Smooth muscle cell (in vitro differentiated cells): ENCODE results near the gene DPYSL3. TPM values are rescaled to one million over a fixed set of nuclear protein-coding genes. Genes with fewer than 3 reads are reported as not detected.

Experiments used
- DNase-seq: peaks from one replicate; lab custom pipeline; 2025; ENCODE audit not compliant: unreplicated experiment; lab: John Stamatoyannopoulos, UW
- H2AFZ ChIP-seq: fragments of 200-600 bp; sonication (generic); 2 replicates; pipeline ENCODE4 v1.6.0; 2016; ENCODE audit warnings: antibody characterized with exemption, low read depth, mild to moderate bottlenecking
- H3F3A ChIP-seq: fragments of 200-600 bp; sonication (generic); 2 replicates; pipeline ENCODE4 v1.6.0; 2017; ENCODE audit warnings: antibody characterized with exemption, low read depth
- H3K27ac ChIP-seq: fragments of 200-600 bp; sonication (generic); 2 replicates; pipeline ENCODE4 v1.5.1; 2016; ENCODE audit warnings: low read depth, mild to moderate bottlenecking
- H3K27me3 ChIP-seq: fragments of 200-600 bp; sonication (generic); 2 replicates; pipeline ENCODE4 v1.6.1; 2016; ENCODE audit warnings: low read depth, mild to moderate bottlenecking
- H3K36me3 ChIP-seq: fragments of 200-600 bp; sonication (generic); 2 replicates; pipeline ENCODE4 v1.5.1; 2016; ENCODE audit warnings: low read depth
- H3K4me1 ChIP-seq: fragments of 200-600 bp; sonication (generic); 2 replicates; pipeline ENCODE4 v1.5.1; 2016; ENCODE audit warnings: low read depth
- H3K4me2 ChIP-seq: fragments of 200-600 bp; sonication (generic); 2 replicates; pipeline ENCODE4 v1.6.0; 2016; ENCODE audit warnings: mild to moderate bottlenecking
- H3K4me3 ChIP-seq: fragments of 200-600 bp; sonication (generic); 2 replicates; pipeline ENCODE4 v1.5.1; 2016; ENCODE audit warnings: mild to moderate bottlenecking
- H3K79me2 ChIP-seq: fragments of 200-600 bp; sonication (generic); 2 replicates; pipeline ENCODE4 v1.6.0; 2016; ENCODE audit warnings: low read depth, mild to moderate bottlenecking
- H3K9ac ChIP-seq: fragments of 200-600 bp; sonication (generic); 2 replicates; pipeline ENCODE4 v1.6.0; 2016; ENCODE audit warnings: low read depth
- H3K9me3 ChIP-seq: fragments of 200-600 bp; sonication (generic); replicated peaks from 2 replicates; pipeline ENCODE4 v1.5.1; 2016; ENCODE audit warnings: low read depth
- H4K20me1 ChIP-seq: fragments of 200-600 bp; sonication (generic); 2 replicates; pipeline ENCODE4 v1.6.0; 2016; ENCODE audit warnings: low read depth
- whole genome bisulfite sequencing: methylation state at CpG from one replicate; pipeline ENCODE4 v1.1.7; 2016; ENCODE audit warnings: low lambda C conversion rate; 5-methylcytosine and 5-hydroxymethylcytosine counted together
- polyA plus RNA-seq: library from polyadenylated mRNA; unstranded; fragments of >200 nt; fragmentation: Nextera tagmentation; extraction: Ambion mirVana; gene quantifications from 2 replicates; pipeline ENCODE4 v1.2.1, GENCODE V29; 2016
- total RNA-seq: library from RNA; depleted of rRNA; stranded (reverse); fragments of >200 nt; gene quantifications from 2 replicates; pipeline ENCODE4 v1.2.3, GENCODE V29; 2014
- TF ChIP-seq, protein P1 (sequence below): fragments of 200-600 bp; sonication (generic); IDR thresholded peaks from 2 replicates; pipeline ENCODE4 v1.5.1; 2017; ENCODE audit warnings: borderline replicate concordance, mild to moderate bottlenecking, antibody characterized with exemption; ENCODE audit not compliant: insufficient read depth, poor library complexity, severe bottlenecking

Gene DPYSL3
- total and polyA plus RNA-seq, 2 experiments from 2014 or later = 65.5 to 124 TPM

GRCh38 chr5:147432323-147432722 lies 77.5 kb downstream of the DPYSL3 start:
- Histone ChIP-seq H3K36me3 (no peaks in the 10 kb centered on the region), H3K27ac (peak overlapping the region; percentile 60), H3K27me3 (no peaks in the 10 kb centered on the region), H2AFZ (no peak overlapping the region), H3K79me2 (peaks cover 78% of the 10 kb centered on the region), H3K4me3 (no peak overlapping the region), H3K9me3 (no peaks in the 10 kb centered on the region), H3K4me2 (peak overlapping the region; percentile 55), H3F3A (peaks cover 33% of the 10 kb centered on the region), H3K4me1 (peaks cover 65% of the 10 kb centered on the region), H4K20me1 (peaks cover 67% of the 10 kb centered on the region), H3K9ac (no peak overlapping the region)
- TF ChIP-seq, protein P1, sequence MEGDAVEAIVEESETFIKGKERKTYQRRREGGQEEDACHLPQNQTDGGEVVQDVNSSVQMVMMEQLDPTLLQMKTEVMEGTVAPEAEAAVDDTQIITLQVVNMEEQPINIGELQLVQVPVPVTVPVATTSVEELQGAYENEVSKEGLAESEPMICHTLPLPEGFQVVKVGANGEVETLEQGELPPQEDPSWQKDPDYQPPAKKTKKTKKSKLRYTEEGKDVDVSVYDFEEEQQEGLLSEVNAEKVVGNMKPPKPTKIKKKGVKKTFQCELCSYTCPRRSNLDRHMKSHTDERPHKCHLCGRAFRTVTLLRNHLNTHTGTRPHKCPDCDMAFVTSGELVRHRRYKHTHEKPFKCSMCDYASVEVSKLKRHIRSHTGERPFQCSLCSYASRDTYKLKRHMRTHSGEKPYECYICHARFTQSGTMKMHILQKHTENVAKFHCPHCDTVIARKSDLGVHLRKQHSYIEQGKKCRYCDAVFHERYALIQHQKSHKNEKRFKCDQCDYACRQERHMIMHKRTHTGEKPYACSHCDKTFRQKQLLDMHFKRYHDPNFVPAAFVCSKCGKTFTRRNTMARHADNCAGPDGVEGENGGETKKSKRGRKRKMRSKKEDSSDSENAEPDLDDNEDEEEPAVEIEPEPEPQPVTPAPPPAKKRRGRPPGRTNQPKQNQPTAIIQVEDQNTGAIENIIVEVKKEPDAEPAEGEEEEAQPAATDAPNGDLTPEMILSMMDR = no peak
- WGBS = 3% methylated on average over 4 of the region's 4 CpGs
- no peak for DNase-seq

DNA sequence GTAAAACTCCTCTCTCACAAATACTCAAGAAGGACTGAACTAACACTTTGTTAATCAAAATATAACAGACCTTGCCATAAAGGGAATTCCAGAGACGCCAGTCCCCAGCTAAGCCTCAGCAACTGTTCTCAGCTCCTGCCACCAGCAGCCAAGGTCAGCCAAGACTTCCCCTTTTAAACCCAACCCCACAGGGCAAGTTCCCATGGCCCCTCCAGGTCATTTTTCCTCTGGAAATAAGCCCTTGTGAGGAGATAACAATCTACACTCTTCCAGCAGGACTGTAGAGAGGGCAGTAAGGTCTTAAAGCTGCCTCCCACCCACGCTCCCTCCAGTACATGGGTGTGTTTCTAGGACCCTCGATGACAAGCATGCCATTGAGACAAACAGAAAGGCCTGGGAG lies 78.3 kb downstream of the DPYSL3 start:
- peaks cover 79% of the 10 kb centered on the region for H3K79me2 ChIP-seq
- TF ChIP-seq, protein P1 = no peak
- WGBS = 25% methylated on average over 3 of the region's 3 CpGs
- no peak overlapping the region for H3K4me3 ChIP-seq
- H3F3A ChIP-seq = peaks cover 26% of the 10 kb centered on the region
- H4K20me1 ChIP-seq = peaks cover 63% of the 10 kb centered on the region
- H2AFZ ChIP-seq = no peak overlapping the region
- H3K27me3 ChIP-seq = no peaks in the 10 kb centered on the region
- no peak overlapping the region for H3K9ac ChIP-seq
- H3K9me3 ChIP-seq = no peaks in the 10 kb centered on the region
- H3K36me3 ChIP-seq = no peaks in the 10 kb centered on the region
- DNase-seq = no peak
- peaks cover 58% of the 10 kb centered on the region for H3K4me1 ChIP-seq
- peak overlapping the region; percentile 60 for H3K27ac ChIP-seq
- H3K4me2 ChIP-seq = peak overlapping the region; percentile 55

- Histone ChIP-seq H3K9ac (no peak overlapping the region), H3K36me3 (no peaks in the 10 kb centered on the region), H3K4me1 (peaks cover 48% of the 10 kb centered on the region), H3K4me3 (no peak overlapping the region), H2AFZ (no peak overlapping the region), H3K79me2 (peaks cover 79% of the 10 kb centered on the region), H3K4me2 (peak overlapping the region; percentile 55), H4K20me1 (peaks cover 57% of the 10 kb centered on the region), H3F3A (peaks cover 25% of the 10 kb centered on the region), H3K9me3 (no peaks in the 10 kb centered on the region), H3K27me3 (no peaks in the 10 kb centered on the region), H3K27ac (peak overlapping the region; percentile 5)
- TF ChIP-seq, protein P1 = no peak
- 56% methylated on average over 2 of the region's 2 CpGs for WGBS
- no peak for DNase-seq
These were observed 79.2 kb downstream of the DPYSL3 start for GRCh38 chr5:147430628-147431027.
